Neural cell (in vitro differentiated cells): ENCODE data around the gene KCNMB2. TPM values are rescaled to one million over a fixed set of nuclear protein-coding genes. Genes with fewer than 3 reads are reported as not detected.
A peak's percentile ranks its signal among the peaks of the same experiment; 100 is the strongest.

ENCODE experiments used
- H2AFZ ChIP-seq: fragments of 200-600, 300-800 bp; sonication (generic), shearing (Covaris generic); 2 replicates; pipeline ENCODE4 v1.6.0; 2014; ENCODE audit warnings: low read depth, mild to moderate bottlenecking, antibody characterized with exemption, low read length, moderate library complexity
- H3F3A ChIP-seq: fragments of 200-600 bp; shearing (Covaris generic); 2 replicates; pipeline ENCODE4 v1.6.1; 2016; ENCODE audit warnings: mild to moderate bottlenecking, moderate library complexity, mixed read lengths, antibody characterized with exemption, low read length; ENCODE audit not compliant: insufficient read depth, poor library complexity, severe bottlenecking
- H3K27ac ChIP-seq: fragments of 200-600, 300-800 bp; sonication (generic), shearing (Covaris generic); 2 replicates; pipeline ENCODE4 v1.5.1; 2014; ENCODE audit warnings: mild to moderate bottlenecking, low read length, moderate library complexity
- H3K27me3 ChIP-seq: fragments of 300-800, 200-600 bp; sonication (generic), shearing (Covaris generic); 2 replicates; pipeline ENCODE4 v1.6.0; 2014; ENCODE audit warnings: mild to moderate bottlenecking, low read depth, low read length, moderate library complexity; ENCODE audit not compliant: insufficient read depth
- H3K36me3 ChIP-seq: fragments of 300-800, 200-600 bp; sonication (generic), shearing (Covaris generic); 2 replicates; pipeline ENCODE4 v1.5.1; 2014; ENCODE audit warnings: mild to moderate bottlenecking, antibody characterized with exemption, low read length, moderate library complexity; ENCODE audit not compliant: insufficient read depth
- H3K4me2 ChIP-seq: fragments of 300-800, 200-600 bp; sonication (generic), shearing (Covaris generic); 2 replicates; pipeline ENCODE4 v1.6.0; 2014; ENCODE audit warnings: mild to moderate bottlenecking, low read length
- H3K4me3 ChIP-seq: fragments of 300-800, 200-600 bp; sonication (generic), shearing (Covaris generic); 2 replicates; pipeline ENCODE4 v1.5.1; 2014; ENCODE audit warnings: mild to moderate bottlenecking, low read length, moderate library complexity
- H3K79me2 ChIP-seq: fragments of 200-600 bp; shearing (Covaris generic); replicated peaks from 2 replicates; pipeline ENCODE4 v1.6.0; 2014; ENCODE audit warnings: mild to moderate bottlenecking, low read length, moderate library complexity; ENCODE audit not compliant: insufficient read depth
- H3K9ac ChIP-seq: fragments of 300-800, 200-600 bp; sonication (generic), shearing (Covaris generic); 2 replicates; pipeline ENCODE4 v1.6.1; 2016; ENCODE audit warnings: mild to moderate bottlenecking, low read length, mixed read lengths
- H3K9me2 ChIP-seq: fragments of 200-600 bp; shearing (Covaris generic); 2 replicates; pipeline ENCODE4 v1.6.1; 2016; ENCODE audit warnings: mild to moderate bottlenecking, low read length, mixed read lengths; ENCODE audit not compliant: insufficient read depth
- H3K9me3 ChIP-seq: fragments of 200-600, 300-800 bp; sonication (generic), shearing (Covaris generic); 2 replicates; pipeline ENCODE4 v1.6.1; 2016; ENCODE audit warnings: mild to moderate bottlenecking, mixed run types, low read length, moderate library complexity, mixed read lengths
- H4K20me1 ChIP-seq: fragments of 200-600 bp; shearing (Covaris generic); 2 replicates; pipeline ENCODE4 v1.6.1; 2016; ENCODE audit warnings: mild to moderate bottlenecking, mixed run types; ENCODE audit not compliant: insufficient read depth
- EP300 ChIP-seq: fragments of 450-650 bp; conservative IDR thresholded peaks from 2 replicates; pipeline ENCODE4 v1.6.1; 2014; ENCODE audit warnings: antibody characterized with exemption, mild to moderate bottlenecking, moderate library complexity; ENCODE audit not compliant: poor library complexity, severe bottlenecking
- EZH2 ChIP-seq: fragments of 200-600, 300-800 bp; shearing (Covaris generic), sonication (generic); IDR thresholded peaks from 2 replicates; pipeline ENCODE4 v1.6.1; 2014; ENCODE audit warnings: antibody characterized with exemption, low read length, borderline replicate concordance, mild to moderate bottlenecking; ENCODE audit not compliant: insufficient read depth, poor library complexity, severe bottlenecking
- MXI1 ChIP-seq: fragments of 450-650 bp; conservative IDR thresholded peaks from 2 replicates; pipeline ENCODE4 v1.6.1; 2014; ENCODE audit warnings: antibody characterized with exemption, mild to moderate bottlenecking; ENCODE audit not compliant: poor library complexity, severe bottlenecking
- POLR2AphosphoS5 ChIP-seq: IDR thresholded peaks from 2 replicates; pipeline ENCODE4 v1.6.1; 2012
- RAD21 ChIP-seq: fragments of 450-650 bp; conservative IDR thresholded peaks from 2 replicates; pipeline ENCODE4 v1.6.1; 2014; ENCODE audit warnings: antibody characterized with exemption, mild to moderate bottlenecking, moderate library complexity
- SMC3 ChIP-seq: fragments of 450-650 bp; conservative IDR thresholded peaks from 2 replicates; pipeline ENCODE4 v1.6.1; 2014; ENCODE audit warnings: antibody characterized with exemption, mild to moderate bottlenecking, moderate library complexity; ENCODE audit not compliant: poor library complexity
- TAF1 ChIP-seq: IDR thresholded peaks from 2 replicates; pipeline ENCODE4 v1.6.1; 2012; ENCODE audit warnings: low read depth
- polyA plus RNA-seq: library from polyadenylated mRNA; depleted of rRNA; stranded (reverse); fragments of >200 nt; gene quantifications from 2 replicates; pipeline ENCODE4 v1.2.3, GENCODE V29; 2014
- TF ChIP-seq, protein P1 (sequence below): IDR thresholded peaks from 2 replicates; pipeline ENCODE4 v1.6.1; 2012; ENCODE audit warnings: borderline replicate concordance
- TF ChIP-seq, protein P2 (sequence below): fragments of 450-650 bp; IDR thresholded peaks from 2 replicates; pipeline ENCODE4 v1.5.1; 2014; ENCODE audit warnings: antibody characterized with exemption, mild to moderate bottlenecking, moderate library complexity; ENCODE audit not compliant: poor library complexity, severe bottlenecking

The KCNMB2 gene
- polyA plus RNA-seq, 1 donor from 2014 or later, result 0.93 TPM

DNA sequence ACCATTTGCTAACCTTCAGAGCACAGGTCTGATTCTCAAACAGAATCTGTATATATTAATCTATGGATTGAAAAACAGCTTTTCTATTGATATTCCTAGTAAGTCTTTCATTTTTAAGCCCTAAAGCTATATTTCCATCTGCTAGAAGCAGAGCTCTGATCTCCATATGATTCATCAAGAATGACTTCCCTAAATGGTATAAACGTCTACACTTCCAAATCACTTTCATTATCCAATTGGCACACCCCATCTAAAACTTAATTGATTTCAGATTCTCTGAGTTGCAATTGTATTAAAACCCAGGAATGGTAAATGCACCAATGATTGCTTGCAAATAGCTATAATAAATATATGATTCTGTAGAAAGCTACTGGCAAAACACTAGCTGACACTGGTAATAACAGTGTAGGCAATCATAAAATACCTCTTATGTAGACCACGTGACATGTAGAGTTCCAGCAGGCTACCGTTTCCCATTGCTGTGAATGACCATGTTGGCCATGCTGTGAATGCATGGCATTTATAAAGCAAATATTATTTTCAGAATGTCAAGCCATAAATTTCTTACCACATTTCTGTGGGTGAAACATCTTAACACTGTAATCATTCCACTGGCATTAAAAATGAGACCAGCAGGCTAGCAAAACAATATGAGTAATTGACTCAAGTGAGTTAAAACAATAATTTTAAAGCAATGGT is 309.3 kb downstream of the KCNMB2 start:
- no peak overlapping the region for H2AFZ ChIP-seq
- no peak overlapping the region for H3K27ac ChIP-seq
- no peaks in the 10 kb centered on the region for H4K20me1 ChIP-seq
- no peaks in the 10 kb centered on the region for H3K9me3 ChIP-seq
- H3K27me3 ChIP-seq, result no peaks in the 10 kb centered on the region
- no peaks in the 10 kb centered on the region for H3F3A ChIP-seq
- no peak overlapping the region for H3K9ac ChIP-seq
- H3K4me3 ChIP-seq, result no peak overlapping the region
- no peaks in the 10 kb centered on the region for H3K79me2 ChIP-seq
- no peak overlapping the region for H3K4me2 ChIP-seq
- TF ChIP-seq SMC3, result no peak
- no peak for TF ChIP-seq EZH2
- no peak for TF ChIP-seq TAF1
- TF ChIP-seq MXI1, result no peak
- TF ChIP-seq, protein P1, sequence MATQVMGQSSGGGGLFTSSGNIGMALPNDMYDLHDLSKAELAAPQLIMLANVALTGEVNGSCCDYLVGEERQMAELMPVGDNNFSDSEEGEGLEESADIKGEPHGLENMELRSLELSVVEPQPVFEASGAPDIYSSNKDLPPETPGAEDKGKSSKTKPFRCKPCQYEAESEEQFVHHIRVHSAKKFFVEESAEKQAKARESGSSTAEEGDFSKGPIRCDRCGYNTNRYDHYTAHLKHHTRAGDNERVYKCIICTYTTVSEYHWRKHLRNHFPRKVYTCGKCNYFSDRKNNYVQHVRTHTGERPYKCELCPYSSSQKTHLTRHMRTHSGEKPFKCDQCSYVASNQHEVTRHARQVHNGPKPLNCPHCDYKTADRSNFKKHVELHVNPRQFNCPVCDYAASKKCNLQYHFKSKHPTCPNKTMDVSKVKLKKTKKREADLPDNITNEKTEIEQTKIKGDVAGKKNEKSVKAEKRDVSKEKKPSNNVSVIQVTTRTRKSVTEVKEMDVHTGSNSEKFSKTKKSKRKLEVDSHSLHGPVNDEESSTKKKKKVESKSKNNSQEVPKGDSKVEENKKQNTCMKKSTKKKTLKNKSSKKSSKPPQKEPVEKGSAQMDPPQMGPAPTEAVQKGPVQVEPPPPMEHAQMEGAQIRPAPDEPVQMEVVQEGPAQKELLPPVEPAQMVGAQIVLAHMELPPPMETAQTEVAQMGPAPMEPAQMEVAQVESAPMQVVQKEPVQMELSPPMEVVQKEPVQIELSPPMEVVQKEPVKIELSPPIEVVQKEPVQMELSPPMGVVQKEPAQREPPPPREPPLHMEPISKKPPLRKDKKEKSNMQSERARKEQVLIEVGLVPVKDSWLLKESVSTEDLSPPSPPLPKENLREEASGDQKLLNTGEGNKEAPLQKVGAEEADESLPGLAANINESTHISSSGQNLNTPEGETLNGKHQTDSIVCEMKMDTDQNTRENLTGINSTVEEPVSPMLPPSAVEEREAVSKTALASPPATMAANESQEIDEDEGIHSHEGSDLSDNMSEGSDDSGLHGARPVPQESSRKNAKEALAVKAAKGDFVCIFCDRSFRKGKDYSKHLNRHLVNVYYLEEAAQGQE, result no peak
- TF ChIP-seq POLR2AphosphoS5, result peak; percentile 72
- no peak for TF ChIP-seq RAD21
- peak; percentile 15 for TF ChIP-seq EP300
- TF ChIP-seq, protein P2, sequence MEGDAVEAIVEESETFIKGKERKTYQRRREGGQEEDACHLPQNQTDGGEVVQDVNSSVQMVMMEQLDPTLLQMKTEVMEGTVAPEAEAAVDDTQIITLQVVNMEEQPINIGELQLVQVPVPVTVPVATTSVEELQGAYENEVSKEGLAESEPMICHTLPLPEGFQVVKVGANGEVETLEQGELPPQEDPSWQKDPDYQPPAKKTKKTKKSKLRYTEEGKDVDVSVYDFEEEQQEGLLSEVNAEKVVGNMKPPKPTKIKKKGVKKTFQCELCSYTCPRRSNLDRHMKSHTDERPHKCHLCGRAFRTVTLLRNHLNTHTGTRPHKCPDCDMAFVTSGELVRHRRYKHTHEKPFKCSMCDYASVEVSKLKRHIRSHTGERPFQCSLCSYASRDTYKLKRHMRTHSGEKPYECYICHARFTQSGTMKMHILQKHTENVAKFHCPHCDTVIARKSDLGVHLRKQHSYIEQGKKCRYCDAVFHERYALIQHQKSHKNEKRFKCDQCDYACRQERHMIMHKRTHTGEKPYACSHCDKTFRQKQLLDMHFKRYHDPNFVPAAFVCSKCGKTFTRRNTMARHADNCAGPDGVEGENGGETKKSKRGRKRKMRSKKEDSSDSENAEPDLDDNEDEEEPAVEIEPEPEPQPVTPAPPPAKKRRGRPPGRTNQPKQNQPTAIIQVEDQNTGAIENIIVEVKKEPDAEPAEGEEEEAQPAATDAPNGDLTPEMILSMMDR, result no peak
- H3K36me3 ChIP-seq, result no peaks in the 10 kb centered on the region
- H3K9me2 ChIP-seq, result no peaks in the 10 kb centered on the region

- no peak overlapping the region for H3K4me2 ChIP-seq
- TF ChIP-seq, protein P1, result no peak
- TF ChIP-seq EZH2, result no peak
- no peak for TF ChIP-seq RAD21
- TF ChIP-seq SMC3, result no peak
- TF ChIP-seq EP300, result no peak
- no peak for TF ChIP-seq MXI1
- TF ChIP-seq TAF1, result no peak
- TF ChIP-seq POLR2AphosphoS5, result no peak
- TF ChIP-seq, protein P2, result no peak
- H3K9me2 ChIP-seq, result no peaks in the 10 kb centered on the region
- H2AFZ ChIP-seq, result no peak overlapping the region
- no peaks in the 10 kb centered on the region for H4K20me1 ChIP-seq
- no peaks in the 10 kb centered on the region for H3K9me3 ChIP-seq
- no peaks in the 10 kb centered on the region for H3F3A ChIP-seq
- H3K4me3 ChIP-seq, result no peak overlapping the region
- H3K27me3 ChIP-seq, result no peaks in the 10 kb centered on the region
- no peaks in the 10 kb centered on the region for H3K79me2 ChIP-seq
- no peak overlapping the region for H3K9ac ChIP-seq
- no peak overlapping the region for H3K27ac ChIP-seq
- H3K36me3 ChIP-seq, result no peaks in the 10 kb centered on the region
Measured at GRCh38 chr3:178847190-178847589, 311.0 kb downstream of the KCNMB2 start.
